Measurements from ENCODE around the gene TBC1D22A. TPM values are rescaled to one million over a fixed set of nuclear protein-coding genes. Genes with fewer than 3 reads are reported as not detected.

TBC1D22A gene
- total RNA-seq, 1 experiment from 2014 or later: 20.9 TPM

DNA sequence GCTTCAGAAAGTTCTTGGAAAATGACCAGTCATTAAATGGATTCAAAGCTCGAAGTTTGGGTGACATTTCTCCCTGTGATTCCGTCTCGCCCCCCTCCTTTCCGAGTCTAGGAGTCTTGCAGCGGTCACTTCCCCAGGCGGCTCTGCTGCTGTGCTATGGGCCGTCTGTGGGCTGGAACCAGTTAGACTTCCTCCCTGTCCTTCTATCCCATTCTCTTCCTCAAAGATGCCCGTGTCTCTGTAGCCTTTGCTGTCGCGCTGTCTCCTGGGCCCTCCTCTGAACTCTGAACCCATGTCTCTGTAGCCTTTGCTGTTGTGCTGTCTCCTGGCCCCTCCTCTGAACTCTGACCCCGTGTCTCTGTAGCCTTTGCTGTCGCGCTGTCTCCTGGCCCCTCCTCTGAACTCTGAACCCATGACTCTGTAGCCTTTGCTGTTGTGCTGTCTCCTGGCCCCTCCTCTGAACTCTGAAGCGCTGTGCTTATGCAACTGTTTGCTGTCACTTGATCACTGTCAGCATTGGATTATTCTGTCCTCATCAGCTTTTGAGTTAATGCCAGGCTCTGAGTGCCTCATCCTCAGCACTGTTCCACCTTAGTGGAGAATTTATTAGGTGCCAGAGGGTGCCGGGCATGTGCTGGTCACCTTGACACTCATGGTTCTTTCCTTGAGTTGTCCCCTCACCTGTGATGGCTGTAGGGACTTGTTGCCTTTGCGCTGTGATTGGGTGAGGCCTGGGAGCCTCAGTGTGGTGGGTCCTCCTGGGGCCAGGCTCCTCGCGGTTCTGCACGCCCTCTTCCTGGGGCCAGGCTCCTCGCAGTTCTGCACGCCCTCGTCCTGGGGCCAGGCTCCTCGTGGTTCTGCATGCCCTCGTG, 173.3 kb downstream of the TBC1D22A start:
- TF ChIP-seq EGR1 (IDR thresholded peaks at IDR 0.05; ENCODE audit: low read depth) (no peak), POLR2A (IDR thresholded peaks at IDR 0.05; ENCODE audit: borderline replicate concordance, extremely low read depth, insufficient read depth, insufficient read length) (no peak)
- Histone ChIP-seq H3K79me2 (ENCODE audit: insufficient read depth, low read length) (no peaks in the 10 kb centered on the region; the same call in 1 of the 2 replicates), H2AFZ (ENCODE audit: low read depth, low read length, poor library complexity, severe bottlenecking) (no peak overlapping the region), H3K27me3 (ENCODE audit: insufficient read depth, low read length) (no peaks in the 10 kb centered on the region), H3K9ac (ENCODE audit: low read length) (no peak overlapping the region), H3K9me3 (ENCODE audit: control insufficient read depth in 1 of 2, insufficient read depth in 1 of 2, low read depth in 1 of 2, low read length in 2 of 2) (no peaks in the 10 kb centered on the region), H3K4me3 (replicated peaks in 1 of 2; ENCODE audit: low read depth in 1 of 2, low read length in 2 of 2) (no peak overlapping the region), H4K20me1 (ENCODE audit: insufficient read depth) (no peaks in the 10 kb centered on the region), H3K4me2 (ENCODE audit: low read length) (peak overlapping the region; percentile 80), H3K36me3 (ENCODE audit: control insufficient read depth in 1 of 2, insufficient read depth in 2 of 2, low read length in 2 of 2) (no peaks in the 10 kb centered on the region), H3K9me2 (ENCODE audit: insufficient read depth) (no peaks in the 10 kb centered on the region), H3K4me1 (ENCODE audit: control insufficient read depth in 1 of 2, insufficient read depth in 2 of 2, low read length in 2 of 2) (peaks cover 18 to 36% of the 10 kb centered on the region in 2 experiments), H3K27ac (ENCODE audit: low read depth, low read length) (no peak overlapping the region)
- no TSS peak for BruUV-seq (replicated peaks)
- ChIA-PET CTCF (no interaction called here), RAD21 (ENCODE audit: low non-redundant PET in 1 of 2, low total read pairs in 2 of 2, uncharacterized antibody in 2 of 2, unreplicated experiment in 2 of 2) (no interaction called here), POLR2A (no interaction called here)
- intact Hi-C loops (cut with micrococcal nuclease): no loop called here
- DNase-seq (ENCODE audit: low read depth, low spot score) (no peak), ATAC-seq (no peak)

DNA sequence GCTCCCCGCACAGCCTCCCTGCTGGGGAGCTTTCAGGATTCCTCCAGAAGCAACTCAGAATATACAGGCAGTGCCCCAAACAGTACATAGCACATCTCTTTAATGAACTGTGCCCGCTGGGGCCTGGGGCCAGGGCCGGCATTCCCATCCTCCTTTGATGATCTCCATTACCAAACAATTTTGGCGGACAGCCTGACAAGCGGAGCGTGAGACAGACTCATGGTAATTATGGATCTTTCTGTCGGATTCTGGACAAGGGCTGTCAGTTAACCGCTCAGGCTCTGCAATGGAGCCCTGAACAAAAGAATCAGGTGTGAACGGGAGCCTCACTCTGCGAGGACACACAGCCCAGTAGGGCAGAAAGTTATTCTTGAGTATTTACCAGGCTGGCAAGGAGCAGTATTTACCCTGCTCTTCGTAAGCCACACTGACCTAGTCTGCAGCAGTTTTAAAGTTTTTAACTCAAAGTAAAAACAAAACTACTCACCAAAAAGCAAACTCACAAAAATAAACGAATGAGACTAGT, 174.0 kb downstream of the TBC1D22A start:
- no TSS peak for BruUV-seq (replicated peaks)
- H3K9ac ChIP-seq (ENCODE audit: low read length): no peak overlapping the region
- H3K79me2 ChIP-seq (ENCODE audit: insufficient read depth, low read length): no peaks in the 10 kb centered on the region; the same call in 1 of the 2 replicates
- ChIA-PET CTCF (no interaction called here), POLR2A (no interaction called here), RAD21 (ENCODE audit: low non-redundant PET in 1 of 2, low total read pairs in 2 of 2, uncharacterized antibody in 2 of 2, unreplicated experiment in 2 of 2) (no interaction called here)
- H2AFZ ChIP-seq (ENCODE audit: low read depth, low read length, poor library complexity, severe bottlenecking): no peak overlapping the region
- peaks cover 18 to 35% of the 10 kb centered on the region in 2 experiments for H3K4me1 ChIP-seq (ENCODE audit: control insufficient read depth in 1 of 2, insufficient read depth in 2 of 2, low read length in 2 of 2)
- H3K9me2 ChIP-seq (ENCODE audit: insufficient read depth): no peaks in the 10 kb centered on the region
- ATAC-seq (no peak), DNase-seq (ENCODE audit: low read depth, low spot score) (no peak)
- no peak overlapping the region for H3K27ac ChIP-seq (ENCODE audit: low read depth, low read length)
- TF ChIP-seq ELF1 (IDR thresholded peaks at IDR 0.05; ENCODE audit: borderline replicate concordance, low read depth): no peak
- TF ChIP-seq, protein P1, sequence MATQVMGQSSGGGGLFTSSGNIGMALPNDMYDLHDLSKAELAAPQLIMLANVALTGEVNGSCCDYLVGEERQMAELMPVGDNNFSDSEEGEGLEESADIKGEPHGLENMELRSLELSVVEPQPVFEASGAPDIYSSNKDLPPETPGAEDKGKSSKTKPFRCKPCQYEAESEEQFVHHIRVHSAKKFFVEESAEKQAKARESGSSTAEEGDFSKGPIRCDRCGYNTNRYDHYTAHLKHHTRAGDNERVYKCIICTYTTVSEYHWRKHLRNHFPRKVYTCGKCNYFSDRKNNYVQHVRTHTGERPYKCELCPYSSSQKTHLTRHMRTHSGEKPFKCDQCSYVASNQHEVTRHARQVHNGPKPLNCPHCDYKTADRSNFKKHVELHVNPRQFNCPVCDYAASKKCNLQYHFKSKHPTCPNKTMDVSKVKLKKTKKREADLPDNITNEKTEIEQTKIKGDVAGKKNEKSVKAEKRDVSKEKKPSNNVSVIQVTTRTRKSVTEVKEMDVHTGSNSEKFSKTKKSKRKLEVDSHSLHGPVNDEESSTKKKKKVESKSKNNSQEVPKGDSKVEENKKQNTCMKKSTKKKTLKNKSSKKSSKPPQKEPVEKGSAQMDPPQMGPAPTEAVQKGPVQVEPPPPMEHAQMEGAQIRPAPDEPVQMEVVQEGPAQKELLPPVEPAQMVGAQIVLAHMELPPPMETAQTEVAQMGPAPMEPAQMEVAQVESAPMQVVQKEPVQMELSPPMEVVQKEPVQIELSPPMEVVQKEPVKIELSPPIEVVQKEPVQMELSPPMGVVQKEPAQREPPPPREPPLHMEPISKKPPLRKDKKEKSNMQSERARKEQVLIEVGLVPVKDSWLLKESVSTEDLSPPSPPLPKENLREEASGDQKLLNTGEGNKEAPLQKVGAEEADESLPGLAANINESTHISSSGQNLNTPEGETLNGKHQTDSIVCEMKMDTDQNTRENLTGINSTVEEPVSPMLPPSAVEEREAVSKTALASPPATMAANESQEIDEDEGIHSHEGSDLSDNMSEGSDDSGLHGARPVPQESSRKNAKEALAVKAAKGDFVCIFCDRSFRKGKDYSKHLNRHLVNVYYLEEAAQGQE (IDR thresholded peaks at IDR 0.05; ENCODE audit: low read depth): no peak
- no peak for TF ChIP-seq JUND (IDR thresholded peaks at IDR 0.05)
- TF ChIP-seq POLR2A (IDR thresholded peaks at IDR 0.05; ENCODE audit: borderline replicate concordance, extremely low read depth, insufficient read depth, insufficient read length): no peak
- no peak for TF ChIP-seq CEBPB (IDR thresholded peaks at IDR 0.05; ENCODE audit: low read depth)
- no peak for TF ChIP-seq EGR1 (IDR thresholded peaks at IDR 0.05; ENCODE audit: low read depth)
- no peak for TF ChIP-seq FOSL1 (IDR thresholded peaks at IDR 0.05; ENCODE audit: low read depth)
- TF ChIP-seq ATF3 (IDR thresholded peaks at IDR 0.05): no peak
- TF ChIP-seq YY1 (IDR thresholded peaks at IDR 0.05; ENCODE audit: extremely low read depth, insufficient replicate concordance, low read depth, low read length): no peak
- no peak for TF ChIP-seq CBX3 (IDR thresholded peaks at IDR 0.05; ENCODE audit: low read depth)
- TF ChIP-seq POLR2AphosphoS5 (IDR thresholded peaks at IDR 0.05; ENCODE audit: low read depth, low read length): no peak
- no peak for TF ChIP-seq EZH2 (IDR thresholded peaks at IDR 0.05)
- H3K9me3 ChIP-seq (ENCODE audit: control insufficient read depth in 1 of 2, insufficient read depth in 1 of 2, low read depth in 1 of 2, low read length in 2 of 2): no peaks in the 10 kb centered on the region
- no peaks in the 10 kb centered on the region for H3K27me3 ChIP-seq (ENCODE audit: insufficient read depth, low read length)
- intact Hi-C loops (cut with micrococcal nuclease): no loop called here
- no peak overlapping the region for H3K4me2 ChIP-seq (ENCODE audit: low read length)
- H4K20me1 ChIP-seq (ENCODE audit: insufficient read depth): no peaks in the 10 kb centered on the region
- H3K36me3 ChIP-seq (ENCODE audit: control insufficient read depth in 1 of 2, insufficient read depth in 2 of 2, low read length in 2 of 2): no peaks in the 10 kb centered on the region
- H3K4me3 ChIP-seq (replicated peaks in 1 of 2; ENCODE audit: low read depth in 1 of 2, low read length in 2 of 2): no peak overlapping the region
